Choroid plexus epithelial cell (primary cell): ENCODE results near the gene TMEM272.

Experiments used
- DNase-seq: peaks from one replicate; pipeline ENCODE4 v3.0.0-alpha.2; 2010; ENCODE audit warnings: low read depth
- H3K4me3 ChIP-seq: 2 replicates; pipeline ENCODE4 v1.5.1; 2011; ENCODE audit warnings: low read depth, mild to moderate bottlenecking, control low read depth, low read length, moderate library complexity
- CTCF ChIP-seq: conservative IDR thresholded peaks from 2 replicates; pipeline ENCODE4 v1.5.1; 2011; ENCODE audit warnings: low read depth, mild to moderate bottlenecking, control low read depth, inconsistent platforms, low read length, moderate library complexity

TMEM272 gene

GRCh38 chr13:51793570-51794271 is 51.3 kb downstream of the TMEM272 start:
- H3K4me3 ChIP-seq, result no peak overlapping the region
- DNase-seq, result peak; percentile 84
- TF ChIP-seq CTCF, result no peak

DNA sequence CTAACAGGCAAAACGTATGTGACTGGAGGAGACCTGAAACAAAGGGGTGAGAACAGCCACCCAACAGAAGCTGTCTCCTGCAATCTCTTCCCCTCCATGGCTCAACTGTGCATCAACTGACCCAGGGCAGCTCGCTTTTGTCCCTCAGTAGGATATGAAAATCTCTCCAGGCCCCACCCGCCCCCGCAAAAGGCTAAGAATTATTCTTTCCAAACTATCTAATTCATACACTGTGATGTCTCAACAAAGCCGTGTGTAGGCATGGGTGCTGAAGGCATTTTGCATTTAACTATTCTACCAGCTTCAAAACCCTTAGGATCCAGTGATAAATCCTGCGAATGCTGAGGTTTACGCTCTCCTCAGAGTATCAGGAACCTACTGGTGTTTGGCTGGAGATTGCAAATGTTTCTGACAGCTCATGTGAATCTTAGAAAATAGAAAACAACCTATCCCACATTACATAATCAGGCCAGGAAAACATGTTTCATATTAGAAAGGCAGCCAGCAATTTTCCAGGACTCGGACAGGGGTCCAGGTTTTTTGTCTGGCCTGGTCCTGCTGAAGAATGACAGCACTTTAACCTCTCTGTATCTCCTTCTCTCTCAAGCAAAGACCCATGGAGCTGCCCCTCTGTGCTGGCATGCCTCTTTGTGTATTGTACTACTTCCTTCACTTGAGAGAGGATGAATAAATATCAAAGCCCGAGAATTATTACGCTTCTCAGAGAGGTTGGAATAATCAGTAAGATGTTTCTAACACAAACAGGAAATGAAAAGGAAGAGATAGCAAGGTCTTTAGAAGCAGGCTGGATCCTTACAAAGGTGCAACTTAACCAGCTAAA is 58.3 kb downstream of the TMEM272 start:
- no peak for TF ChIP-seq CTCF
- no peak overlapping the region for H3K4me3 ChIP-seq
- DNase-seq, result peak; percentile 15

DNA sequence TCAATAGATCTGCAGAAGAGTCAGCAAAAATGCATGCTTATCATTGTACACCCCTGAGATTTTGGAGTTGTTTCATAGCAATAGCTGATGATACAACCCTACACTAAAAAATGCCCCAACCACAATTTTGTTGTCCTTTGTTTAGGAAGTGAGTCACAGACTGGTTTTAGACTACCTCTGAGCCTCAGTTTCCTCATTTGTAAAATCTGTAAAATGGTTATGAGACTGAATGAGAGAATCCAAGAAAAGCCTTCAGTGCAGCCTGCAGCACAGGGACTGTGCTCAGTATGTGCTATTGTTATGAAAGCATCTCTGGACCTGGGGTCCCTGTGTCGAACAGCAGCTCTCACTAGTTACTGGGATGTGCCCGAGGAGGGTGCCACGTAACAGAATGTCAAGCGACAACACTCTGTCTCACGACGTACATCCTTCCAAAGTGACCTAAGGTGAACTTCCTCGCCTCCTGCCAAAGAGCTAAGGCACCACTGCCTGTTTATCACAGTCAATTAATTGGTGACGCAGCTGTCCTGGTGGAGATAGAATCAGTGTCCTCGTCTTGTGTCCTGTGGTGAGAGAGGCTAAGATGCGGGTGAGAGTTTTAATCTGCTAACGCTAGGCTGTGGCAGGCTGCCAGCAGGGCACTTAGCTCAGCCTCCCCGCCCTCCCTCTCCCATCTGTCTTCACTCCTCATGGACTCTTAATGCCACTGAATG is 59.1 kb downstream of the TMEM272 start:
- no peak overlapping the region for H3K4me3 ChIP-seq
- DNase-seq, result peak; percentile 41
- no peak for TF ChIP-seq CTCF

DNA sequence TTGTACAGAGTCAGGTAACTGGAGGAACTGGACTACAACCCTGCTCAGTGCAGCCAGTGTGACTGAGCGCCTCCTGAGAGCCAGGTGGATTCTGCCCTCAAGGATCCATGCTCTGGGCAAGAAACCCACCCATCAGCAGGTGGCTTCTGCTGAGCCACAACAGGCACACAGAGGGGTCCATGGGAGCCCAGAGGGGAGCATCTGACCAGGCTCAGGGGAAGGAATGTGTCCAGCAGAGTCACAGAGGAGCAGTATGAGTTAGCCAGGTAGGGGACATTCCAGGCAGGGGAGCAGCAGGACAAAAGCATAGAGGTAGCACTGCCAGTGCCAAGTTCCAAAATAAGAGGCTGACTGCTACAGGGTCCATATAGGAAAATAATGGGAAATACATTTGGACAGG is 60.9 kb downstream of the TMEM272 start:
- H3K4me3 ChIP-seq, result no peak overlapping the region
- no peak for DNase-seq
- TF ChIP-seq CTCF, result no peak

DNA sequence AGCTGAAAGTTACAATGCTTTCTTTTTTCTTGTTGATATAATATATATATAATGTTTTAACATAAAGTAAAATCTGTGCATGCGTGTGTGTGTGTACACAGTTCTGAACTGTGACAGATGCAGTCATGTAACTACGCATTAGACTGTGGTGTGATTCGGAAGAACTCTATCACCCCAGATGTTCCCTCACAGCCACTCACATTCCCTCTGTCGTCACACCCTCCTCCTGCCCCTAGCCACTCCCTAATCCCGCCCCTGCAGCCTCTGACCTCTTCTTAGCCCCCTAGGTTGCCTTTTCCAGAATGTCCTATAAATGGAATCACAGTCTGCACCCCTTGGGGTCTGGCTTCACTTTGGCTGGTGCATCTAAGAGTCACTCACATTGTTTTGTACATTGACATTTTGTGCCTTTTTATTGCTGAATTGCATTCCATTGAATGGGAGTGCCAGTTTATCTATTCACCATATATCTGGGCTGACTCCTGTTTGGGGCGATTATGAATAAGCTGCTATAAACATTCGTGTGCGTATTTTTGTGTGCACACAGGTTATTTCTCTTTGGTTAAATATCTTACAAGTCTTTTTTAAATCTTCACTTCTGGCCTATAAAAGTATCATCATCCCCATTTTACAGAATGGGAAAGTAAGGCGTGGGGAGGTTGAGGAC is 61.4 kb downstream of the TMEM272 start:
- TF ChIP-seq CTCF, result no peak
- no peak overlapping the region for H3K4me3 ChIP-seq
- no peak for DNase-seq

- no peak for DNase-seq
- TF ChIP-seq CTCF, result no peak
- no peak overlapping the region for H3K4me3 ChIP-seq
Observed at GRCh38 chr13:51782026-51782710, 62.8 kb downstream of the TMEM272 start.
